Measurements from ENCODE around the gene GRIN3B. TPM values are rescaled to one million over a fixed set of nuclear protein-coding genes. Genes with fewer than 3 reads are reported as not detected.

The GRIN3B gene
- total and polyA plus RNA-seq, 9 of the 15 experiments (the other 6 are each of a cell fraction or from before 2014, with no cell fraction given) = 0.06 to 0.95 (median 0.19) TPM; not detected in 6

DNA sequence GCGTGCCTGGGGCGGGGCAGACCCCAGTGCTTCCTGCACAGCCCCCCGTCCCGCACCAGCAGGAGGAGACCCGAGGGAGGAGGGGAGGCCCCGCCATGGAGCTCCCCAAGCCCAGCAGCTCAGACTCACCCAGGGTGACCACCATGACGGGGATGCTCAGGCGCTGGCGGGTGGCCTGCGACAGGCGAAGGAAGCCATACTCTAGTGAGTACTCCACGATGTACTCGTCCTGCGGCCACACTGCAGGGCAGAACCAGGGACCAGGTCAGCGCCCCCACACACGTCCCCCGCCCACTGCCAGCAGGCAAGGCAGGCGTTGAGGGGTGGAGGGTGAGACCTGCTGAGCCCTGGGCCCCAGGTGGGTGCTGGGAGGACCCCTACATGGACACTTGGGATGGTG lies 12.1 kb downstream of the GRIN3B start:
- no peak for TF ChIP-seq NFATC3 (IDR thresholded peaks at IDR 0.05)
- TF ChIP-seq, protein P1, sequence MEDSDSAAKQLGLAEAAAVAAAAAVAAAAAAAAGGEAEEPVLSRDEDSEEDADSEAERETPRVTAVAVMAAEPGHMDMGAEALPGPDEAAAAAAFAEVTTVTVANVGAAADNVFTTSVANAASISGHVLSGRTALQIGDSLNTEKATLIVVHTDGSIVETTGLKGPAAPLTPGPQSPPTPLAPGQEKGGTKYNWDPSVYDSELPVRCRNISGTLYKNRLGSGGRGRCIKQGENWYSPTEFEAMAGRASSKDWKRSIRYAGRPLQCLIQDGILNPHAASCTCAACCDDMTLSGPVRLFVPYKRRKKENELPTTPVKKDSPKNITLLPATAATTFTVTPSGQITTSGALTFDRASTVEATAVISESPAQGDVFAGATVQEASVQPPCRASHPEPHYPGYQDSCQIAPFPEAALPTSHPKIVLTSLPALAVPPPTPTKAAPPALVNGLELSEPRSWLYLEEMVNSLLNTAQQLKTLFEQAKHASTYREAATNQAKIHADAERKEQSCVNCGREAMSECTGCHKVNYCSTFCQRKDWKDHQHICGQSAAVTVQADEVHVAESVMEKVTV (CRISPR knock-in tag; IDR thresholded peaks at IDR 0.05) = no peak
- TF ChIP-seq ILF3 (IDR thresholded peaks at IDR 0.05; ENCODE audit: borderline replicate concordance) = no peak
- no peak for TF ChIP-seq ZNF830 (CRISPR knock-in tag; IDR thresholded peaks at IDR 0.05)
- TF ChIP-seq, protein P2, sequence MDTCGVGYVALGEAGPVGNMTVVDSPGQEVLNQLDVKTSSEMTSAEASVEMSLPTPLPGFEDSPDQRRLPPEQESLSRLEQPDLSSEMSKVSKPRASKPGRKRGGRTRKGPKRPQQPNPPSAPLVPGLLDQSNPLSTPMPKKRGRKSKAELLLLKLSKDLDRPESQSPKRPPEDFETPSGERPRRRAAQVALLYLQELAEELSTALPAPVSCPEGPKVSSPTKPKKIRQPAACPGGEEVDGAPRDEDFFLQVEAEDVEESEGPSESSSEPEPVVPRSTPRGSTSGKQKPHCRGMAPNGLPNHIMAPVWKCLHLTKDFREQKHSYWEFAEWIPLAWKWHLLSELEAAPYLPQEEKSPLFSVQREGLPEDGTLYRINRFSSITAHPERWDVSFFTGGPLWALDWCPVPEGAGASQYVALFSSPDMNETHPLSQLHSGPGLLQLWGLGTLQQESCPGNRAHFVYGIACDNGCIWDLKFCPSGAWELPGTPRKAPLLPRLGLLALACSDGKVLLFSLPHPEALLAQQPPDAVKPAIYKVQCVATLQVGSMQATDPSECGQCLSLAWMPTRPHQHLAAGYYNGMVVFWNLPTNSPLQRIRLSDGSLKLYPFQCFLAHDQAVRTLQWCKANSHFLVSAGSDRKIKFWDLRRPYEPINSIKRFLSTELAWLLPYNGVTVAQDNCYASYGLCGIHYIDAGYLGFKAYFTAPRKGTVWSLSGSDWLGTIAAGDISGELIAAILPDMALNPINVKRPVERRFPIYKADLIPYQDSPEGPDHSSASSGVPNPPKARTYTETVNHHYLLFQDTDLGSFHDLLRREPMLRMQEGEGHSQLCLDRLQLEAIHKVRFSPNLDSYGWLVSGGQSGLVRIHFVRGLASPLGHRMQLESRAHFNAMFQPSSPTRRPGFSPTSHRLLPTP (IDR thresholded peaks at IDR 0.05; ENCODE audit: borderline replicate concordance, extremely low read depth, insufficient read length) = no peak
- FAIRE-seq = no peak
- H3K4me3 ChIP-seq = no peak overlapping the region
- in situ Hi-C loops (cut with MboI) = no loop called here
- peaks cover 7% of the 10 kb centered on the region for H3K9me1 ChIP-seq (ENCODE audit: control insufficient read depth, insufficient read depth, low read length)
- no peaks in the 10 kb centered on the region for H3K9me3 ChIP-seq (replicated peaks; ENCODE audit: control insufficient read depth, insufficient read depth, low read depth, low read length)
- H3K4me2 ChIP-seq (ENCODE audit: insufficient read depth, low read length) = no peak overlapping the region
- intact Hi-C loops (cut with micrococcal nuclease) = no loop called here
- DNase-seq (ENCODE audit: extremely low read depth in 1 of 4, low spot score in 3 of 4) = no peak
- 98% methylated on average over 6 of the region's 18 CpGs for WGBS (ENCODE audit: insufficient coverage, low coverage, missing lambda C conversion rate)
- H3K36me3 ChIP-seq (ENCODE audit: control insufficient read depth, insufficient read depth, low read length) = peaks cover 81% of the 10 kb centered on the region; the same call in 2 of the 3 replicates
- H4K20me1 ChIP-seq (replicated peaks; ENCODE audit: control insufficient read depth, insufficient read depth, low read length) = peaks cover 20% of the 10 kb centered on the region
- H3K9ac ChIP-seq (ENCODE audit: insufficient read depth in 1 of 2, low read depth in 2 of 2, low read length in 2 of 2) = no peak overlapping the region
- peaks cover 42% of the 10 kb centered on the region for H3K79me2 ChIP-seq (ENCODE audit: control insufficient read depth, insufficient read depth, low read length)
- CTCF ChIA-PET (ENCODE audit: low intra/inter-chr PET ratio) = no interaction called here
- no peak overlapping the region for H3K27ac ChIP-seq (ENCODE audit: extremely low read depth, low read depth, low read length)
- POLR2A ChIA-PET = interaction anchor here (0.6 to 1.0 kb wide), 2 partner anchors 8 to 74 kb away, joined by 3 to 5 read pairs; no protein-coding TSS in a partner anchor
- H3K4me1 ChIP-seq (replicated peaks in 1 of 2; ENCODE audit: control insufficient read depth in 2 of 2, insufficient read depth in 2 of 2, low read length in 2 of 2) = peaks cover 8 to 88% of the 10 kb centered on the region in 2 experiments
- no peak overlapping the region for H2AFZ ChIP-seq (ENCODE audit: low read depth, low read length)
- BruUV-seq (replicated peaks) = no TSS peak
- H3K27me3 ChIP-seq (ENCODE audit: control insufficient read depth in 2 of 2, insufficient read depth in 2 of 2, low read length in 2 of 2) = no peaks in the 10 kb centered on the region
- no peak for ATAC-seq

All from K562 (cell line).